ENCODE measurements around the gene ADAM33.

The ADAM33 gene

GRCh38 chr20:3646067-3646440 is 35.8 kb downstream of the ADAM33 start:
- peak; percentile 17 for DNase-seq (ENCODE audit: low read depth)
- TF ChIP-seq CTCF (IDR thresholded peaks at IDR 0.05; ENCODE audit: low read length, missing control alignments), result no peak
- H3K4me3 ChIP-seq (replicated peaks; ENCODE audit: low read depth, low read length), result no peak overlapping the region

- no peak for DNase-seq (ENCODE audit: low read depth)
- no peak for TF ChIP-seq CTCF (IDR thresholded peaks at IDR 0.05; ENCODE audit: low read length, missing control alignments)
- H3K4me3 ChIP-seq (replicated peaks; ENCODE audit: low read depth, low read length), result no peak overlapping the region
Measured at GRCh38 chr20:3645309-3646066, 36.3 kb downstream of the ADAM33 start.

- TF ChIP-seq CTCF (IDR thresholded peaks at IDR 0.05; ENCODE audit: low read length, missing control alignments), result no peak
- H3K4me3 ChIP-seq (replicated peaks; ENCODE audit: low read depth, low read length), result no peak overlapping the region
- DNase-seq (ENCODE audit: low read depth), result no peak
Measured at GRCh38 chr20:3640259-3640658, 41.6 kb downstream of the ADAM33 start.

- no peak for TF ChIP-seq CTCF (IDR thresholded peaks at IDR 0.05; ENCODE audit: low read length, missing control alignments)
Measured at GRCh38 chr20:3635346-3635745, 46.5 kb downstream of the ADAM33 start.

GRCh38 chr20:3633913-3634478 is 47.8 kb downstream of the ADAM33 start:
- no peak for TF ChIP-seq CTCF (IDR thresholded peaks at IDR 0.05; ENCODE audit: low read length, missing control alignments)
- no peak for DNase-seq (ENCODE audit: low read depth)
- H3K4me3 ChIP-seq (replicated peaks; ENCODE audit: low read depth, low read length), result no peak overlapping the region

More at GRCh38 chr20:3635346-3635745, 46.5 kb downstream of the ADAM33 start:
- no peak overlapping the region for H3K4me3 ChIP-seq (replicated peaks; ENCODE audit: low read depth, low read length)
- peak; percentile 20 for DNase-seq (ENCODE audit: low read depth)

GRCh38 chr20:3632311-3633004 is 49.4 kb downstream of the ADAM33 start:
- DNase-seq (ENCODE audit: low read depth), result no peak
- H3K4me3 ChIP-seq (replicated peaks; ENCODE audit: low read depth, low read length), result no peak overlapping the region
- no peak for TF ChIP-seq CTCF (IDR thresholded peaks at IDR 0.05; ENCODE audit: low read length, missing control alignments)
